ENCODE data around the gene CCR5AS.

The CCR5AS gene

DNA sequence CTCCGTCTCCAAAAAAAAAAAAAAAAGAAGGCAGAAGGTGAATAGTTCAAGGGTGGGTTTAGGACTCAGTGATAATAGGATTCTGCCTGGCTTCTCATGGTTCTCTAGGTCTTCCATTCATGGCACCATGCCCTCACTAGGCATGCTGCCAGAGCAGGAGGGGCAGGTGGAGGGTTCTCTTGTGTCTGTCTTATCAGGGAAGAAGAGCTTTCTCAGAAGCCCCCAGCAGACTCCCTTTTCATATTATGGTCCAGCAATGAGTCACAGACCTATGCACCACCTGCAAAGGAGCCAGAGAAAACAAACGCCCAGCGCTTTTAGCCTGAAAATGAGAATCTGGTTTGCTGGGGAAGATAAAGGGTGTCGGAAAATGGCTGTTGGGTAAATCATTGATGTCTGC, 50.0 kb downstream of the CCR5AS start:
- no peaks in the 10 kb centered on the region for H3K4me1 ChIP-seq (ENCODE audit: control insufficient read depth, insufficient read depth, low read length)
- H3K4me3 ChIP-seq (ENCODE audit: low read depth, low read length) = no peak overlapping the region
- H3K27me3 ChIP-seq (ENCODE audit: control insufficient read depth, insufficient read depth, low read length) = no peaks in the 10 kb centered on the region
- H3K36me3 ChIP-seq (ENCODE audit: control insufficient read depth, insufficient read depth, low read length) = no peaks in the 10 kb centered on the region
- H3K9me3 ChIP-seq (ENCODE audit: control insufficient read depth, insufficient read depth, low read length) = no peaks in the 10 kb centered on the region
- no peak overlapping the region for H3K9ac ChIP-seq (ENCODE audit: low read depth, low read length)

DNA sequence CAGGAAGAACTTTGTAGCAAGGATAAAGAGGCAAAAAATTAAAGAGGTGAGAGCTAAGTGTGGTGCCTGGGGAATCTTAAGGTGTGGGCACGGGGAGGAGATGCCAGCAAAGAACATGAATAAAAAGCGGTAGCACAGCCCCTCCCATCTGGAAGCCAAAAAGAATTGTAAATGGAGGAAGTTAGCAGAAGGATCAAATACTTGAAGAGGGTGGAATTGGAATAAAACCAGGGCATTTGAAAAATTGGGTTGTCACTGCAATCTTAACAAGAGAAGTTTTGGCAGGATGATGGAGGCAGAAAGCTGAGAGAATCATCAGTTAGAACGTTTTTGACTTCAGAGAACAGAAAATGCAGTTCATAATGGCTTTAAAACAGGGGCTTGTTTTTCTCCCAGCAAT, 50.6 kb downstream of the CCR5AS start:
- H3K4me3 ChIP-seq (ENCODE audit: low read depth, low read length) = no peak overlapping the region
- no peaks in the 10 kb centered on the region for H3K9me3 ChIP-seq (ENCODE audit: control insufficient read depth, insufficient read depth, low read length)
- H3K9ac ChIP-seq (ENCODE audit: low read depth, low read length) = no peak overlapping the region
- H3K4me1 ChIP-seq (ENCODE audit: control insufficient read depth, insufficient read depth, low read length) = peaks cover under 1% of the 10 kb centered on the region
- H3K27me3 ChIP-seq (ENCODE audit: control insufficient read depth, insufficient read depth, low read length) = no peaks in the 10 kb centered on the region
- H3K36me3 ChIP-seq (ENCODE audit: control insufficient read depth, insufficient read depth, low read length) = no peaks in the 10 kb centered on the region

DNA sequence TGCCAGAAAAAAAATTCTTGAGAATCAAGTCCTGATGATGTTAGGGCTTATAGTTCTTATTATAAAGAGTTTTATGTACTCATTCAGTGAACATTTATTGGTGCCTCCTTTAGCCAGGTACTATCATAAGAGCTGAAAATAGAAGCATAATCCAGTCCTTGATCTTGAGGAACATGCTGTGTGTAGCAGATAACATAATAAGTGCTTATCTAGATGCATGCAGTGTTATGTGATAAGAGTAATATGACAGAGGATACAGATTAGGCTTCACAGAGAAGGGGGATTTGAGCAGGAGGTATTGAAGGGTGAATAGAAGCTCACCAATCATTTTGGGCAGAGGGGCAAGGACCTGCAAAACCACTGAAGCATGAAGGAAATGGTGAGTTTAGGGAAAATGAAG, 51.9 kb downstream of the CCR5AS start:
- Histone ChIP-seq H3K4me3 (ENCODE audit: low read depth, low read length) (no peak overlapping the region), H3K9me3 (ENCODE audit: control insufficient read depth, insufficient read depth, low read length) (no peaks in the 10 kb centered on the region), H3K27me3 (ENCODE audit: control insufficient read depth, insufficient read depth, low read length) (no peaks in the 10 kb centered on the region), H3K36me3 (ENCODE audit: control insufficient read depth, insufficient read depth, low read length) (no peaks in the 10 kb centered on the region), H3K9ac (ENCODE audit: low read depth, low read length) (no peak overlapping the region), H3K4me1 (ENCODE audit: control insufficient read depth, insufficient read depth, low read length) (peaks cover 3% of the 10 kb centered on the region)

DNA sequence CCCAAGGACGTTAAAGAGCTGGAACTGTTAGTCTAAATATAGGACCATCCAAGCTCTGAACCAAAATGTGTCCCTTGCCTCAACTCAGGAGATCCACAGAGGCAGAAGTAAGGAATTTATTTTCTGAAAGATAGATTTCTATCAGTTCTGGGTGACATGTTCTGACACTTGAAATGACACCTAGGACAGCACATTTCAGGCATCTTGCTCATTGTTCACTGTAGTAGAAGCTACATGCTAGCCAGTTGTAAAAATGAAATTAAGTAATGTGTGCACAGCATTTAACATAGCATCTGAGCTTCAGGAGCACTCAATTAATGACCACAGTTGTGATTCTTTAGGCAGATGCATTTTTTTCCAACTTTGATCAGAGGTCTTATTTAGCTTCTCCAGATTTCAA, 52.4 kb downstream of the CCR5AS start:
- Histone ChIP-seq H3K9ac (ENCODE audit: low read depth, low read length) (no peak overlapping the region), H3K9me3 (ENCODE audit: control insufficient read depth, insufficient read depth, low read length) (no peaks in the 10 kb centered on the region), H3K4me3 (ENCODE audit: low read depth, low read length) (no peak overlapping the region), H3K27me3 (ENCODE audit: control insufficient read depth, insufficient read depth, low read length) (no peaks in the 10 kb centered on the region), H3K36me3 (ENCODE audit: control insufficient read depth, insufficient read depth, low read length) (no peaks in the 10 kb centered on the region), H3K4me1 (ENCODE audit: control insufficient read depth, insufficient read depth, low read length) (peaks cover 3% of the 10 kb centered on the region)

DNA sequence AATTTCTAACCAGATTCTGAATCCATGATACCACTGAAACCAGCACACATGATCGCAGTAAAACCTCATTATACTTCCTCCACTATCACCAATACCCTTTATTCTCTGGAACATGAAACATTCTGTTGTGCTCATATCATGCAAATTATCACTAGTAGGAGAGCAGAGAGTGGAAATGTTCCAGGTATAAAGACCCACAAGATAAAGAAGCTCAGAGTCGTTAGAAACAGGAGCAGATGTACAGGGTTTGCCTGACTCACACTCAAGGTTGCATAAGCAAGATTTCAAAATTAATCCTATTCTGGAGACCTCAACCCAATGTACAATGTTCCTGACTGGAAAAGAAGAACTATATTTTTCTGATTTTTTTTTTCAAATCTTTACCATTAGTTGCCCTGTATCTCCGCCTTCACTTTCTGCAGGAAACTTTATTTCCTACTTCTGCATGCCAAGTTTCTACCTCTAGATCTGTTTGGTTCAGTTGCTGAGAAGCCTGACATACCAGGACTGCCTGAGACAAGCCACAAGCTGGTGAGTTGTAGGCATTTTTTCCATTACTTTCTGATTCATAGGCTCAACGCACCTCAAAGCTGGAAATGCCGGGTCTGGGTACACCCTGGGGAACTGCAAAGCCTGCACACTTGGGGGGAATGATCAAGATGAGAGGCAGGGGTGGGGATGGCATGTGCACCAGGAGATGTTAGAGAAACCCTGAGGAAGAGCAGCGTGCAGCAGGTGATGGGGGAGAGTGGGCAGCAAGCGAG, 53.0 kb downstream of the CCR5AS start, which contains the start of gene CCR2:
Gene CCR2, plus strand, starts transcription at position 465 of the 764 bp plus-strand sequence. CDS start 3,417 bp downstream, outside the sequence.
- no peaks in the 10 kb centered on the region for H3K9me3 ChIP-seq (ENCODE audit: control insufficient read depth, insufficient read depth, low read length)
- H3K36me3 ChIP-seq (ENCODE audit: control insufficient read depth, insufficient read depth, low read length) = no peaks in the 10 kb centered on the region
- H3K27me3 ChIP-seq (ENCODE audit: control insufficient read depth, insufficient read depth, low read length) = no peaks in the 10 kb centered on the region
- H3K4me1 ChIP-seq (ENCODE audit: control insufficient read depth, insufficient read depth, low read length) = peaks cover 3% of the 10 kb centered on the region
- H3K9ac ChIP-seq (ENCODE audit: low read depth, low read length) = no peak within 1 kb of the TSS
- H3K4me3 ChIP-seq (ENCODE audit: low read depth, low read length) = no peak within 1 kb of the TSS

DNA sequence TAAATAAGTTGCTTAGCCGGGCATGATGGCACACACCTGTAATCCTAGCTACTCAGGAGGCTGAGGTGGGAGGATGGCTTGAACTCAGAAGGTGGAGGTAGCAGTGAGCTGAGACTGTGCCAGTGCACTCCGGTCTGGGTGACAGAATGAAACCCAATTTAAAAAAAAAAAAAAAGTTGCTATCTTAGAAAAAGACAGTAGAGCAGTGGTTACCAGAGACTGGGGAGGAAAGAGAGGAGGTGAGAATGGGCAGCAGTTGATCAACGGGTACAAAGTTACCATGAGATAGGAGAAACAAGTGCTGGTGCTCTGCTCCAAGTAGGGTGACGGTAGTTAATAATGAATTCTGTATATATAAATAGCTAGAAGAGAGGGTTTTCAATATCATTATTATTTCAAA, 53.8 kb downstream of the CCR5AS start:
- Histone ChIP-seq H3K27me3 (ENCODE audit: control insufficient read depth, insufficient read depth, low read length) (no peaks in the 10 kb centered on the region), H3K4me3 (ENCODE audit: low read depth, low read length) (no peak overlapping the region), H3K9me3 (ENCODE audit: control insufficient read depth, insufficient read depth, low read length) (no peaks in the 10 kb centered on the region), H3K4me1 (ENCODE audit: control insufficient read depth, insufficient read depth, low read length) (peaks cover 3% of the 10 kb centered on the region), H3K9ac (ENCODE audit: low read depth, low read length) (no peak overlapping the region), H3K36me3 (ENCODE audit: control insufficient read depth, insufficient read depth, low read length) (no peaks in the 10 kb centered on the region)

DNA sequence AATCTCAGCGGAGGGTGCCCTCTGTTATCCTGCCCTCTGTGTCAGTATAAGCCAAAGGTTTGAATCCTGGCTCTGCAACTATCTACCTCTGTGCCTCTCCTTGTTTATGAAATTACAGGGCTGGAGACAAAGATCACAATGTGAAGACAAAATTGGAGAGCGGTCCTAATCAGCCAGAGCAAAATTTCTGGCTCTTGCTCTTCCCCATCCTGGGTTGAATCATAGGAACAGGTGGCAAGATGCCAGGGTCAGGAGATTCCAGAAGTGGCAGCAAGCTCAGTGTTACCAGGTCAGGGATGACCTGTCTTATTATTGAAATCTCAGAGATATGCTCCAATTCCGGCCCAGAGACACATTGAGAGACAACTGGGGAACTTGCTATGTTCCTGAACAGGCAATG, 55.2 kb downstream of the CCR5AS start:
- Histone ChIP-seq H3K36me3 (ENCODE audit: control insufficient read depth, insufficient read depth, low read length) (no peaks in the 10 kb centered on the region), H3K9ac (ENCODE audit: low read depth, low read length) (no peak overlapping the region), H3K9me3 (ENCODE audit: control insufficient read depth, insufficient read depth, low read length) (no peaks in the 10 kb centered on the region), H3K4me1 (ENCODE audit: control insufficient read depth, insufficient read depth, low read length) (peaks cover 3% of the 10 kb centered on the region), H3K4me3 (ENCODE audit: low read depth, low read length) (no peak overlapping the region), H3K27me3 (ENCODE audit: control insufficient read depth, insufficient read depth, low read length) (no peaks in the 10 kb centered on the region)

DNA sequence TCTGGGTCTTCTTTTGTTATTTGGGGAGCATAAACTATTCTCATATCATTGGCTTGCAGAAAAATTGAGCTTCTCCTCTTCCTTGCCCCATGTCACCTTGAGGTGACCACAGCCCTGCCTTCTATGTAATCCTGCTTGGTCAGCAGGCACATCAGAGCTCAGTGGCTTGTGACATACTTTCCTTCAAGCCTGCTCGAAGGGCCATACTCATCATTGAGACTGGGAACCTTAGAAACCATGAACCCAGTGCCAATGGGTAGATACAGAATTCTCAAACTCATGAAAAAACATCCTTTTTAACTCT, 56.7 kb downstream of the CCR5AS start:
- Histone ChIP-seq H3K4me1 (ENCODE audit: control insufficient read depth, insufficient read depth, low read length) (peaks cover 3% of the 10 kb centered on the region), H3K9me3 (ENCODE audit: control insufficient read depth, insufficient read depth, low read length) (no peaks in the 10 kb centered on the region), H3K9ac (ENCODE audit: low read depth, low read length) (no peak overlapping the region), H3K36me3 (ENCODE audit: control insufficient read depth, insufficient read depth, low read length) (no peaks in the 10 kb centered on the region), H3K27me3 (ENCODE audit: control insufficient read depth, insufficient read depth, low read length) (no peaks in the 10 kb centered on the region), H3K4me3 (ENCODE audit: low read depth, low read length) (no peak overlapping the region)

DNA sequence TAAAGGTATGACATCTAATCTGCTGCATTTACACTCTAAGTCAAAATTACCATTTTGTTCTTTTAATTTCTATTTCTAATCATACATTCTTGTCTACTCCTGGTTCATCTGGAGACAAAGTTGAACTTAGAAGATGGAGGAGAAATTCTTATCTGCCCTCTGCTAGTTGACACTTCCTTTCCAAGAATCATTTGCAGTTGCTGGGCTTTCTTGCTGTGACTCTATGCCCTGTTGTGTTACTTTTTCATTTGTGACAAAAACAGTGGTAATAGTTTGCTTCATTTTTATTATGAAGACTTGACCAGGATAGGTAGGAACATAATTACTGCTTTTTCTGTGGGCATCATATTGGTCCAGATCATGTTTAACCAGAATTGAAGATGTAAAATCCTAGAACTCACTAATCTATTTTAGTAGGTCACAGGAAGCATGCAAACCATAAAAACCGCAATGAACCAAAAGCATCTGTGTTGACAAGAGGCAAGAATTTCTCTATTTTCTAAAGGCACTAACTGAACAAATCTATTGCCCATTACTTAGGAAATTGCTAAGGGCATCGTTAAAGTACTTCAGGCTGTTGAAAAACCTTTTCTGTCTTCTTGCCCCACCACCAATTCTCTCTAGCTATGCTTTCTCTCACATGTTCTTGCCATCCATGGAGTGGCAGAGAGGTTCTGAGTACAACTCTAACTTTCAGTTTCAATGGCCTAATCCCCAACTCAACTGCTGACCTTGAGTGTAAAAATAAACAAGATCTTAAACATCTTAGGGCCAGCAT, 57.2 kb downstream of the CCR5AS start:
- no peaks in the 10 kb centered on the region for H3K27me3 ChIP-seq (ENCODE audit: control insufficient read depth, insufficient read depth, low read length)
- no peaks in the 10 kb centered on the region for H3K9me3 ChIP-seq (ENCODE audit: control insufficient read depth, insufficient read depth, low read length)
- no peak overlapping the region for H3K9ac ChIP-seq (ENCODE audit: low read depth, low read length)
- no peak overlapping the region for H3K4me3 ChIP-seq (ENCODE audit: low read depth, low read length)
- H3K4me1 ChIP-seq (ENCODE audit: control insufficient read depth, insufficient read depth, low read length) = peaks cover 3% of the 10 kb centered on the region
- H3K36me3 ChIP-seq (ENCODE audit: control insufficient read depth, insufficient read depth, low read length) = no peaks in the 10 kb centered on the region

DNA sequence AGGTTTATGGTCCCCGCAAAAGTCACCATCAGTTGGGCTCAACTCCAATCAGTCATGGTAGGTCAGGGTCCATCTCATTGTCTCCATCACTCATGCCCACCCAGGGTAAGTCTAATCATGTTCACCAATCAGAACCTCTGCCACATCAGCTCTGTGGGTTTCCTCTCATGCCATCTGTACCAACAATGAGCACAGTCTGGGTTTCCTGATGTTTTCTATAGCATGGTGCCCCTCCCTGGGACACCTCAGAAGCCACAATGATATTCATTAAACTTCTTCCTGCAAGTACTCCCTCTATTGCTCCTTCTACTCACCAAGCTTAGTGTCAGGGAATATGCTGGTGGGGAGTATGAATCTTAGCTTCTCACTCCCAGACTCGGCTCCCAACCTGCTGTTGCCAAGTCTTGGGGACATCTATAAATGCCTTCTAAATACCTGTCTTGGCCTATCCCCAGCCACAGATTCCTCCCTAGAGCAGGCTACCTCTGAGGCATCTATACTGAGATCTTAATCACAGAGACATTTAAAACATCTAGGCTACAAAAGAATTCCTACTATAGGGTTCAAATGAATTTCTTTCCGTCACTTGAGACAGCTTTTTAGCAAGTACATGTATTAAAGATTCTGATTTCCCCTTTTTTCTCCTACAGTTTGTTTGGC, 57.9 kb downstream of the CCR5AS start:
- Histone ChIP-seq H3K4me1 (ENCODE audit: control insufficient read depth, insufficient read depth, low read length) (peaks cover 3% of the 10 kb centered on the region), H3K9ac (ENCODE audit: low read depth, low read length) (no peak overlapping the region), H3K4me3 (ENCODE audit: low read depth, low read length) (no peak overlapping the region), H3K9me3 (ENCODE audit: control insufficient read depth, insufficient read depth, low read length) (no peaks in the 10 kb centered on the region), H3K36me3 (ENCODE audit: control insufficient read depth, insufficient read depth, low read length) (no peaks in the 10 kb centered on the region), H3K27me3 (ENCODE audit: control insufficient read depth, insufficient read depth, low read length) (no peaks in the 10 kb centered on the region)

DNA sequence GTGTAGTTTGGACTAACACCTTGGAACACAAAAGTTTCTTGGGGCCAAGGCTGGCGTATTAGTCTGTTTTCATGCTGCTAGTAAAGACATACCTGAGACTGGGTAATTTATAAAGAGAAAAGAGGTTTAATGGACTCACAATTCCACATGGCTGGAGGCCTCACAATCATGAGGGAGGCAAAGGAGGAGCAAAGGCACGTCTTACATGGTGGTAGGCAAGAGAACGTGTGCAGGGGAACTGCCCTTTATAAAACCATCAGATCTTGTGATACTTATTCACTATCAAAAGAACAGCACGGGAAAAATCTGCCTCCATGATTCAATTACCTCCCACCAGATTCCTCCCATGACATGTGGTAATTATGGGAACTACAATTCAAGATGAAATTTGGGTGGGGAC, 62.4 kb downstream of the CCR5AS start:
- no peaks in the 10 kb centered on the region for H3K27me3 ChIP-seq (ENCODE audit: control insufficient read depth, insufficient read depth, low read length)
- no peak overlapping the region for H3K4me3 ChIP-seq (ENCODE audit: low read depth, low read length)
- H3K9me3 ChIP-seq (ENCODE audit: control insufficient read depth, insufficient read depth, low read length) = no peaks in the 10 kb centered on the region
- no peaks in the 10 kb centered on the region for H3K36me3 ChIP-seq (ENCODE audit: control insufficient read depth, insufficient read depth, low read length)
- no peaks in the 10 kb centered on the region for H3K4me1 ChIP-seq (ENCODE audit: control insufficient read depth, insufficient read depth, low read length)
- H3K9ac ChIP-seq (ENCODE audit: low read depth, low read length) = no peak overlapping the region

DNA sequence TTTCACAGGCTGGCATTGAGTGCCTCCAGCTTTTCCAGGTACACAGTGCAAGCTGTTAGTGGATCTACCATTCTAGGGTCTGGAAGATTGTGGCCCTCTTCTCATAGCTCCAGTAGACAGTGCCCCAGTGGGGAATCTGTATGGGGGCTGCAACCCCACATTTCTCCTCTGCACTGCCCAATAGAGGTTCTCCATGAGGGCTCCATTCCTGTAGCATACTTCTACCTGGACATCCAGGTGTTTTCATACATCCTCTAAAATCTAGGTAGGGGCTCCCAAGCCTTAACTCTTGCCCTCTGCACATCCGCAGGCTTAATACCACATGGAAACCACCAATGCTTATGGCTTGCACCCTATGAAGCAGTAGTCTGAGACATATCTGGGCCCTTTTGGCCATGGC, 68.0 kb downstream of the CCR5AS start:
- Histone ChIP-seq H3K36me3 (ENCODE audit: control insufficient read depth, insufficient read depth, low read length) (no peaks in the 10 kb centered on the region), H3K27me3 (ENCODE audit: control insufficient read depth, insufficient read depth, low read length) (no peaks in the 10 kb centered on the region), H3K4me1 (ENCODE audit: control insufficient read depth, insufficient read depth, low read length) (no peaks in the 10 kb centered on the region), H3K9ac (ENCODE audit: low read depth, low read length) (no peak overlapping the region), H3K9me3 (ENCODE audit: control insufficient read depth, insufficient read depth, low read length) (peaks cover 3% of the 10 kb centered on the region), H3K4me3 (ENCODE audit: low read depth, low read length) (no peak overlapping the region)
